DMS153 (cell line): ENCODE results near the gene HOXA13.

ENCODE experiments used
- DNase-seq: peaks from one replicate; lab custom pipeline; 2025; lab: John Stamatoyannopoulos, UW

HOXA13 gene

GRCh38 chr7:27159266-27160144 is 40.4 kb downstream of the HOXA13 start:
- no peak for DNase-seq

GRCh38 chr7:27158436-27159265 is 41.2 kb downstream of the HOXA13 start:
- no peak for DNase-seq

DNA sequence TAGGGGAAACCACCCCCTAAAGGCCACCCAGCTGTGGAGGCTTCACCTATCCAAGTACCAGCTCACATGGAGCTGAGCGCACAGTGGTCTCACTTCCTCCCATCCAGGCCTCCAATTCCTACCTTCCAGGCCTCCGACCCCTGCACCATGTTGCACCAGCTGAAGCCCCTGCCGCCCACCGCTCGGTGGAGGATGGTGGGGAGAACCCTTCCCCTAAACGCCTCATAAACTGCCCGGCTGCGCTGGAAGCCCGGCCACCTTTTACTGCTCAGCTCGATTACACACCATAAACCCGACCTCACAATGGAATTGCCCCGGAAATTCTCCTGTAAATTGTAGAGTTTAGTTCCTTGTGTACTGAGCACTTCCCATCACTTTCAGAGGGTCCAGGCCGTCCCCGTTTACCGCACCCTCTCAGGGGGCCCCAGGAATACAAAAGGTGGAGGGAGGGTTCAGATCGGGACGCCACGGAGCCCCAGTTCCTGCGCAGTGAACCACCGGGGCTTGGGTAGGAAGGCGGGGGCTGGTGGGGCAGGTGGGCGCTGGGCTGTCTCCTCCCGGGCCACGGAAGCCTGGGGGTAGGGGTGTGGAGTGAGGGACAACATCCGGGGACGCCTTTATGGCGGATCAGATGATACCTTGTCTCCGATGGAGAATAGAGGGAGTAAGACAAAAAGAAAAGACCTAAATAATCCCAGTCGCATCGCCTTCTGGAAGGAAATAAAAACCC is 42.0 kb downstream of the HOXA13 start:
- no peak for DNase-seq

GRCh38 chr7:27156916-27157701 is 42.8 kb downstream of the HOXA13 start:
- no peak for DNase-seq

DNA sequence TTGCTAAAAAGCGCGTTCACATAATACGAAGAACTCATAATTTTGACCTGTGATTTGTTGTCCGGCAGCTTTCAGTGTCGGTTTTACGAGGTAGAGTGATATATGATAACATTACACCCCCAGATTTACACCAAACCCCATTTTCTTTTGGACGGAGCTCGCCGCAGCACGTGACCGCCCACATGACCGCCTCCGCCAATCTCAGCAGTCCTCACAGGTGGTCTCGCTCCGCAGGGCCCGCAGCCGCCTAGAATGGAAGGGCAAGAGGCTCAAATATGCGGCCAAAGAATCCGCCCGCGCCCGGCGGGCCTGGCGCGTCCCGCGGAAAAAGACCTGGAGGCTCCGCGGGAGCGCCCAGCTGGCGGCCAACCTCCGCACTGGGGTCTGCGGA is 43.4 kb downstream of the HOXA13 start, which contains the start of gene HOXA7:
Gene HOXA7 (minus strand): TSS at position 168 of the 391 bp plus-strand sequence. CDS start 130 bp downstream, at position 38.
- DNase-seq = no peak

DNA sequence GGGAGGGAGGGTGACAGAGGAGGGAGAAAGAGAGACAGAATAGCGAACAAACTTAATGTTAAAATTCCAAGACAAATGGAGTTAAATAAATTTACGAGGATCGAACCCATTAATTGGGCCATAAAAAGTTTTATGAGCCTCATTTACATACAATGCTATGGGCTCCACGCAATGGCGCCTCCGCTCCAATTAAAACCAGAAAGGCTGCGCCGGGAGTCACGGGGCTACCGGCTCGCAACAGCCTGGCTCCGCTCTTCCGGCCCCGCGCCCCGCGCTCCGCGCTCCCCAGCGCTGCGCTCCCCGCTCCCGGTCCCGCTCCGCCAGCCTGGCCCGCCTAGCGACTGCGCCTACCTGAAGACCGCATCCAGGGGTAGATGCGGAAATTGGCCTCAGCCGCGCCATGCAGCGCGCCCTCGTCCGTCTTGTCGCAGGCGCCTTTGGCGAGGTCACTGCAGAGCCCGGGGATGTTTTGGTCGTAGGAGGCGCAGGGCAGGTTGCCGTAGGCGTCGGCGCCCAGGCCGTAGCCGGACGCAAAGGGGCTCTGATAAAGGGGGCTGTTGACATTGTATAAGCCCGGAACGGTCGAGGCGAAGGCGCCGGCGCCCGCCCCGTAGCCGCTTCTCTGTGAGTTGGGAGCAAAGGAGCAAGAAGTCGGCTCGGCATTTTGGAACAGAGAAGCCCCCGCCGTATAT is 43.9 kb downstream of the HOXA13 start:
- DNase-seq = no peak

- DNase-seq = peak; percentile 38
These were observed 44.7 kb downstream of the HOXA13 start for GRCh38 chr7:27154901-27155815.

GRCh38 chr7:27154369-27154768 is 45.5 kb downstream of the HOXA13 start:
- DNase-seq = no peak

- DNase-seq = no peak
These were observed 46.4 kb downstream of the HOXA13 start for GRCh38 chr7:27153526-27153925.

DNA sequence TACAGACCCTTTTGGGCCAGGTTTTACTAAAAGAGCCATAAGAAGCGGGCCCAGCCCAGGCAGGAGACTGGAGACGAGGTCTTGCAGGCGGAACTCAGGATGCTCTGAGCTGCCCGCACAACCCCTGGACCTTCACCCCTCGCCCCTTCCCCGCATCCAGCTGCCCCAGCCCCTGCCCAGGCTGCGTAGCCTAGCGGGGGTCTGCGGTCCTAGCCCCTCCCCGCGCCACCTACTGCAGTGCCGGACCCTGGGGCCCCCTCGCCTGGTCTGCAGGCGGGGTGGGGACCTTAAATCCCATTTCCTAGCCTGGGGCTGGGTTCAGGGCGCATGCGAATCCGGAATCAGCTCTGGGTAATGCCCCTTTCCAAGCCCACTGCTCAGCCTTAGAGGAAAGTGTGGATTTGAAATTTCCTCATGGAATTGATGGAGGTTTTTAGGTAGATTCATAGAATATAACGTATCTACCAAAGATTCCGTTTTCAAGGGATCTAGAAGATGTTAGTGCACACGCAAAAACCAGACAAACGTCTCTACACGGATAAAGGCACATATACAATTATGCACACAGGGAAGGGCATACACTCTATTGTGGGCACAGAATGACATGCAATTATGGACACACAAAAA is 47.0 kb downstream of the HOXA13 start:
- no peak for DNase-seq

DNA sequence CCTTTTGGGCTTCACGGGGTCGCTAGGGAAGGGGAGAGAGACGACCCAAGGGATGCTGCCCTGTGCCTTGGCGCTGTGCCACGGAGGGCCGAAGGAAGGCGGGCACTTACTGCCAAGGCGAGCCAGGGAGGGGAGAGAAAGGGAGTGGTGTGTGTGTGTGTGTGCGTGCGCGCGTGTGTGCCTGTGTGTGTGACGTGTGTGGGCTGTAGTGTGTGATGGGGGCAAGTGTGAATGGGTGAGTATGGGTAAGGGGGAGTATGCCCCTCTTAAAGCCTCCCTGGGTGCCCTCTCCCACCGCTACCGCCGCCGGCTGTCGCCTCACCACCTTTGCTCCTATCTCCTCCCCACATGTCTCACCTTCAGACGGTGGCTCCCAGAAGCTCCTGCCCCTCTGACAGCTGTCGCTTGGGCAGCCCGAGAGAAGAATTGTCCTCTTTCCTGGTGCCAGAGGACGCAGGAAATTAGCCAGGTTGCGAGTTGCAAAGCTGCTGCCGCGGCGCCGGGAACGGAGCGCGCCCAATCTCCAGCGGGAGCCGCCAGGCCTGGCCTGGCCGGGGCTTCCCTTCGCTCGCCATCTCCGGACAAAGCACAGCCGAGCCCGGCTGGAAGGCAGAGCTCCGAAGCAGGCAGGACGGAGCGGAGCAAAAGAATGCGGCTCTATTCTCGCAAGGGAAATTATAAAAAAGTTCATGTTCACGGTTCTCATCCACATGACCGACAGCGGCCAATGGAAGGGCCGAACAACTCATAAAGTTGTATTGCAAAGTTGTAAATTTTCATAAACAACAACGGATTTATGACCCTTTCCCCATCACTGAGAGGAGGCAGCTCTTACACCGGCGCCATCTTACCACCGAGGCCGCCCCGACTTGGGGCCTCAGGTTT is 47.7 kb downstream of the HOXA13 start, which contains the start of gene HOXA3:
Gene HOXA3 (minus strand): TSS at position 653 of the 885 bp plus-strand sequence. CDS start 41,943 bp downstream, outside the sequence.
- DNase-seq = no peak

GRCh38 chr7:27151341-27151930 is 48.5 kb downstream of the HOXA13 start:
- DNase-seq = no peak

- DNase-seq = peak; percentile 78
These were observed 49.1 kb downstream of the HOXA13 start for GRCh38 chr7:27150568-27151340.

- DNase-seq = no peak
These were observed 49.9 kb downstream of the HOXA13 start for GRCh38 chr7:27149842-27150567.

- DNase-seq = no peak
These were observed 50.9 kb downstream of the HOXA13 start for GRCh38 chr7:27148756-27149641.
